Measurements from ENCODE around the gene PLXNB2.

The PLXNB2 gene

GRCh38 chr22:50314081-50314454 is 6.6 kb upstream of the PLXNB2 start:
- no peak for TF ChIP-seq CSRNP3 (CRISPR knock-in tag; IDR thresholded peaks at IDR 0.05)
- no peak for TF ChIP-seq ZNF8 (CRISPR knock-in tag; IDR thresholded peaks at IDR 0.05)
- no peak for TF ChIP-seq CSDC2 (CRISPR knock-in tag; IDR thresholded peaks at IDR 0.05)
- no peak for TF ChIP-seq ZFP30 (CRISPR knock-in tag; IDR thresholded peaks at IDR 0.05)
- TF ChIP-seq ZNF70 (CRISPR knock-in tag; IDR thresholded peaks at IDR 0.05), result no peak
- TF ChIP-seq BACH2 (CRISPR knock-in tag; IDR thresholded peaks at IDR 0.05; ENCODE audit: borderline replicate concordance), result no peak
- no peak for ATAC-seq

DNA sequence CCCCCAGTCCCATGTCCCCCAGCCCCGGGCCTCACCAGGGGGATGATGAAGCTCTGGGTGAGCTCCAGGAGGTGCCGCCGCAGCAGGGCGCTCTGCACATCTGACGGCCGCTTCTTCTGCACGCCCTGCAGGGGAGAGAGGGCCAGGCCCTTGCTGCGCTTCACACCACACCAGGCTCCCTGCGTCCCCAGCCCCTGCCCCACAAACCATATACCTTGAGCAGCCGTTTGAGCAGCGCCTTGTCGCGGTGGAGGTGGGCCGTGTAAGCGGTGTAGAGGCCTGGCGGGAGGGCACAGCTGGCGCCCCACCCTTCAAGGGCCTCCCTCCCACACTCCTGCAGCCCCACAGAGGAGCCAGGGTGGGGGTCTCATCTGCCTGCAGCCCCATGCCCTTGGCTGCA is 6.2 kb upstream of the PLXNB2 start:
- TF ChIP-seq PPARA (CRISPR knock-in tag; IDR thresholded peaks at IDR 0.05; ENCODE audit: borderline replicate concordance) (no peak), ISL1 (CRISPR knock-in tag; IDR thresholded peaks at IDR 0.05) (no peak), ZNF70 (CRISPR knock-in tag; IDR thresholded peaks at IDR 0.05) (no peak), ZNF8 (CRISPR knock-in tag; IDR thresholded peaks at IDR 0.05) (no peak), TOX (CRISPR knock-in tag; IDR thresholded peaks at IDR 0.05; ENCODE audit: borderline replicate concordance) (no peak), POU6F1 (CRISPR knock-in tag; IDR thresholded peaks at IDR 0.05; ENCODE audit: borderline replicate concordance, low read depth) (no peak), PATZ1 (CRISPR knock-in tag; IDR thresholded peaks at IDR 0.05; ENCODE audit: borderline replicate concordance) (no peak), SNAI2 (CRISPR knock-in tag; IDR thresholded peaks at IDR 0.05) (no peak), TSHZ2 (CRISPR knock-in tag; IDR thresholded peaks at IDR 0.05) (no peak), CSRNP3 (CRISPR knock-in tag; IDR thresholded peaks at IDR 0.05) (no peak)
- TF ChIP-seq, protein P1, sequence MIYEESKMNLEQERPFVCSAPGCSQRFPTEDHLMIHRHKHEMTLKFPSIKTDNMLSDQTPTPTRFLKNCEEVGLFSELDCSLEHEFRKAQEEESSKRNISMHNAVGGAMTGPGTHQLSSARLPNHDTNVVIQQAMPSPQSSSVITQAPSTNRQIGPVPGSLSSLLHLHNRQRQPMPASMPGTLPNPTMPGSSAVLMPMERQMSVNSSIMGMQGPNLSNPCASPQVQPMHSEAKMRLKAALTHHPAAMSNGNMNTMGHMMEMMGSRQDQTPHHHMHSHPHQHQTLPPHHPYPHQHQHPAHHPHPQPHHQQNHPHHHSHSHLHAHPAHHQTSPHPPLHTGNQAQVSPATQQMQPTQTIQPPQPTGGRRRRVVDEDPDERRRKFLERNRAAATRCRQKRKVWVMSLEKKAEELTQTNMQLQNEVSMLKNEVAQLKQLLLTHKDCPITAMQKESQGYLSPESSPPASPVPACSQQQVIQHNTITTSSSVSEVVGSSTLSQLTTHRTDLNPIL (CRISPR knock-in tag; IDR thresholded peaks at IDR 0.05; ENCODE audit: low read depth), result no peak
- ATAC-seq, result no peak

DNA sequence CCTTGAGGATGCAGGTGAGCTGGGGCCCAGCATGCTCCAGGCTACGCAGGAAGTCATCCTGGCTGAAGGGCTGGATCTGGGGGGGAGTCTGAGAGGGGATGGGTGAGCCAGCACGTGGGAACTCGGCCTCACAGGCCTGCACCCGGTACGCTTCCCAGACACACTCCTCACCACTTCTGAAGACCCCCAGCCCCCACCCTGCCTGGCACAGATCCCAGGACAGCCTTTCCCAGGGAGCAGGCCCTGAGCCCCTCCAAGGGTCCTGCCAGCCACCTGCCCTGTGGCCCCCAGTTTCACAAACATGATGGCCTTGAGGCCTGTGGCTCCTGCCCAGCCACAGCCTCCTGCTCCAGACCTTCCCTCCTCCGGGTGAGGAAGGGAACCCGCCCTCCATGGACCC is 5.6 kb upstream of the PLXNB2 start:
- no peak for ATAC-seq
- TF ChIP-seq BACH2 (CRISPR knock-in tag; IDR thresholded peaks at IDR 0.05; ENCODE audit: borderline replicate concordance) (no peak), SNAI2 (CRISPR knock-in tag; IDR thresholded peaks at IDR 0.05) (no peak), ARNTL (CRISPR knock-in tag; IDR thresholded peaks at IDR 0.05; ENCODE audit: borderline replicate concordance, low read depth) (no peak)

DNA sequence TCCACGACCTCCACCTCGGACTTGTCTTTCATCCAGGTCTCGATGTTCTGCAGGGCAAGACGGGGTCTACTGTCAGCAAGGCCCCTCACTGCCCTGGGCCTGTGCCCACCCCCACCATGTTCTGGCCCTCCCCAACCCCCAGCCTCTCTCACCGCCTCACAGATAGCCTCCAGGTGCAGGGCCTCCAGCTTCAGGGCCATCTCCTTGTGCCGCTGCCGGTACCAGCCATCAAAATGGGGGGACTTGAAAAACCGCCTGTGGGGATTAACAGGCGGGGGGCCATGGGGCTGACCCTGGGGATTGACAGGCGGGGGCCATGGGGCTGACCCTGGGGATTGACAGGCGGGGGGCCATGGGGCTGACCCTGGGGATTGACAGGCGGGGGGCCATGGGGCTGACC is 4.9 kb upstream of the PLXNB2 start:
- ATAC-seq, result no peak
- TF ChIP-seq ZFP30 (CRISPR knock-in tag; IDR thresholded peaks at IDR 0.05) (no peak), RARB (CRISPR knock-in tag; IDR thresholded peaks at IDR 0.05) (no peak), CSDC2 (CRISPR knock-in tag; IDR thresholded peaks at IDR 0.05) (no peak), ZNF8 (CRISPR knock-in tag; IDR thresholded peaks at IDR 0.05) (no peak), PPARA (CRISPR knock-in tag; IDR thresholded peaks at IDR 0.05; ENCODE audit: borderline replicate concordance) (no peak), POU6F1 (CRISPR knock-in tag; IDR thresholded peaks at IDR 0.05; ENCODE audit: borderline replicate concordance, low read depth) (no peak), TOX (CRISPR knock-in tag; IDR thresholded peaks at IDR 0.05; ENCODE audit: borderline replicate concordance) (no peak), ZC3H10 (CRISPR knock-in tag; IDR thresholded peaks at IDR 0.05) (no peak), GLIS3 (CRISPR knock-in tag; IDR thresholded peaks at IDR 0.05) (no peak), OSR1 (CRISPR knock-in tag; IDR thresholded peaks at IDR 0.05) (no peak)
- TF ChIP-seq, protein P1 (CRISPR knock-in tag; IDR thresholded peaks at IDR 0.05; ENCODE audit: low read depth), result no peak
